NCI-H187 (cell line): Measurements from ENCODE around the gene PGGT1B.

Experiments
- DNase-seq, 2 experiments: peaks; one replicate each; lab custom pipeline; 2025; lab: John Stamatoyannopoulos, UW

PGGT1B gene

DNA sequence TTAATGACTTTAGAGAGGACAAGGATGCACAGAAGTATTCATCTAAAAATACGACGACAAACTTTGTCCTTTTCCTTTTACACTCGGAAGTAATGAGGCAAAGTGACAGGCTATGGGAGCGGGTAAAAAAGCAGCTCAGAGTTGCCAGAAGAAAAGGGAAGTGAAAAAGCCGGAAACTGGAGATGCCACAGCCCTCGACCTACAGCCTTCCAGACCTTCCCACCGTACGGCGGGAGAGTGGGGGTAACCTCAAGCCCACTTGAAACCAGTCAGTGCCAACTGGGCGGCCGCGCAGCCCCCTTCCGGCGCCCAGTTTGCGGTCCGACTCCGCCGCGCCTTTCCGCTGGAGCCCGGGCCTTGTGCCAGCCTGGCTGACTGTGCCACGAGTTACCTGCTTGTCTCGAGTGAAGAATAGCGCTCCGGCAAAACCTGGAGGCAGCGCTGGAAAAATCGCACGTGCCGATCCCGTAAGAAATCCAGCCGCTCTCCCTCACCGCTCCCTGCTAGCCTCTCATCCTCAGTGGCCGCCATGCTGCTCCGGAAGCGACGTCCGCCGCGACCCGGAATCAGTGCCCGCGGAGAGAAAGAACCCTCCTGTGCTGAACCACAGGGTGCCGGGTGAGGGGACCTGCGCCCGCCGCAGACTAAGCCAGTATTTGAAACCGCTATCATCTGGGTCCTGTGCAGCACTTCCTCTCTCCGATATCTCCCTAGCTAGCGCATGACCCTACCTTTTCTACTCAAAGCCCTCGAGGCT, at the start of gene PGGT1B:
Gene PGGT1B (minus strand): TSS at position 557 of the 757 bp plus-strand sequence. CDS start 26 bp downstream, at position 531.
- peak; percentile 10 to 26 for DNase-seq

DNA sequence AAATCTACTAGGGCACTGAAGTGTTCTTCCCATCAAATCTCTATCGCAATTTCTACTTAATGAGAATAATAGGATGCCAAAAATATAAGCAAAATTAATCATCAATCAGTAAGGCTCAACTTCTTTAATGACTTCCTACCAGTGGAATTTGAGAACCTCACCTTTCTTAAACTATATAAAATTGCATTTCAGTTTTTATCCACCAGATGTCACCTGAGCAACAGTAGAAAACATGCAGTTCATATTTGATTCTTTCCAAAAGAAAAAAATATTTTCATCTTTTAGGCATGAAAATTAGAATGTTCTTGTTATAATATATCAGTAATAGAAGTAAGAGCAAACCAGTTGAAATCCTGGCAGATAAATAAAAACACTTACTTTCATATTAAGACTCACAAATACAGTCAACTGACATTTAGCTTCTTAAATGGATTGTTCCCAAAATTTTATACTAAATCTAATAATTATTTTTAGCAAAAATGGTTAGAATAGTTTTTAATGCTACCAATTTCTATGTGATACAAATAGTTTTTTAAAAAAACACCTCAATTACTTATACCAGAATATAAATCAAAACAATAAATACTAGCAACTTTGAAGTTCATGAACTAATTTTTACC, 47.2 kb upstream of the PGGT1B start:
- DNase-seq, result no peak

DNA sequence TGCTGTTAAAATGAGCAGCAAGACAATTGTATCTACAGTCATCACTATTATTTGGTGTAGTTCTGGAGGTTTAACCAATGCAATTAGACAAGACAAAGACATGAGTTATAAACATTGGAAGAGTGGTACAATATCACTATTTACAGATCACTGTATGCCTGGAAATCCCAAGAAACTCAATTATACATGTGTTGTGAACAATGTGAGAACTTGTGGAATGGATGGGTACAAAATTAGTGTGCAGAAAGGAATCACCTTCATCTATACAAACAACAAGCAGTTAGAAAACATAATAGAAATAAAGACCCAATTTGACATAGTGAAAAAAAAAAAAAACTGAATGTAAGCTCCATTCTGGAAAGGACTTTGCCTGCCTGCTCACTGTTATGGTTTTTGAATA, 46.1 kb upstream of the PGGT1B start:
- DNase-seq, result no peak

DNA sequence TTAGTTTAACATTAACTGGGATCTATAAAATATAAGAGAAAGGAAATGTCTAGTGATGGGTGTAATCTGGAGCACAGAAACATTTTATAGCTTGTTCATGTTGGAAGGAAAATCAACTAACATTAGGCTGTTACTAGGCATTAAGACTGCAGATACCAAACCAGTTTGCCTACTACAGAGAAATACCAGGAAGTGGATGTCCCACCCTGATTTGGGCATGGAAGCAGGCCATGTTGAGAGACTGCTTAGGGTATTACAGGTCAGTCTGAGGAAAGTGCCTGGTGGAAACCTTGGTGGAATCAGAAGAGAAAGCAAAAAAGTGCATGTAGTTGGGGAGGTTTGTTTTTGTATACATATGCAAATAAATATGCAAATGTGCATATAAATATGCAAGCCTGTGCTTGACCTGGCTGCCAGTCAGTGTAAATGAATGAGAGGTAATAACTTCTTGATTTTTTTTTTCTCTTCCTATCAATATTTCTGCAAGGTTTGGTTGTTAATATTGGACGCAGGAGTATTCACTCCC, 43.4 kb upstream of the PGGT1B start:
- DNase-seq, result no peak

DNA sequence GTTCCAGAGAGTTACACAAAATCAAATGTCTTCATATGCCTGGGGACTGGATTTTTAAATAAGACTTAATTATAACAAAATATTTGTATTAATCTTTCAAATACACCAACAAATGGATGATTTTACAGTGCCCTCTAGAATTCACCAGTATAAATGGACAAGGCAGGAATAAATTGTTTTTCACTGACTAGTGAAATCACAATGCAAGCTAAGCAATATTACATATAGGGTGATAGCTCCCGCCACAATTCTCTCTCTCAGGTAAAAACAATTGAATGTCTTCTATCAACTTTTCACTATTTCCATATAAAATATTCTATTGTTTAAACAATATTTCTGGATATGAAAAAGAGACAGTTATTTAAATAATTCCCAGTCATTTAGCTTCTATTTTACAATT, 41.8 kb upstream of the PGGT1B start:
- DNase-seq, result no peak

DNA sequence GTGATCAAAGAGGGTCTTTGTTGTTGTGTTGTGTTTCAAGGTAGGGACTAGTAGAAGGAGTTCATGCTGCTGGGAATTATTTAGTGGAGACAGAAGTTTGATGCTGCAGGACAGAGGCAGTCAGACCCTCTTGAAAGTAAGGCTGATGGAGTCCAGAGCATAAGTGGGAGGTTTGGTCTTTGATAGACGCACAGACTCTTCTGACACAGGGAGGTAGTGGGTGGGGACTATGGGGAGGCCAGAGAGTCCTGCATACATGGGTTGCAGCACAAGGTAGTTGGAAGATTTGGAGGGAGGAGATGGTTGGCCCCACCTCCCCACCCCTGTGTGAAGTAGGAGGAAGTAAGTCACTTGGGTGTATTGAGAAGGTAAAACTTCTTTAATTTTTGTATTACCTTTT, 36.1 kb upstream of the PGGT1B start:
- no peak for DNase-seq

DNA sequence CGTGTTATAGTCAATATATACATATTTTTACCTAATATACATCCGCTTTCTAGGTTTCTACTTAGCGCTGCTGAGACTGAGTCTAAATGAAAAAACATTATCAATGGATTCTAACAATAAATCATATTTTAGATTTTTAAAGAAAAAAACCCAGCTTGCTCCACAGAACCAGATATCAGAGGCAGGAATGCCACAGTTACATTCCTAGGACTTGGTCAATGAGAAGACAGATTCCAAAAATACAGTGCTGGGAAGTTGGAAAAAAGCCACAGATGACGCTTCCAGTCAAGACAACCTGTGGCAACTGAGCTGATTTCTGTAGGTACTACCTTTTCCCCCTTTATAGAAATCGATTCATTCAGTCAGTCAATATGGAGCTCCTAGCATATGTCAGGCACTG, 34.4 kb upstream of the PGGT1B start:
- no peak for DNase-seq

DNA sequence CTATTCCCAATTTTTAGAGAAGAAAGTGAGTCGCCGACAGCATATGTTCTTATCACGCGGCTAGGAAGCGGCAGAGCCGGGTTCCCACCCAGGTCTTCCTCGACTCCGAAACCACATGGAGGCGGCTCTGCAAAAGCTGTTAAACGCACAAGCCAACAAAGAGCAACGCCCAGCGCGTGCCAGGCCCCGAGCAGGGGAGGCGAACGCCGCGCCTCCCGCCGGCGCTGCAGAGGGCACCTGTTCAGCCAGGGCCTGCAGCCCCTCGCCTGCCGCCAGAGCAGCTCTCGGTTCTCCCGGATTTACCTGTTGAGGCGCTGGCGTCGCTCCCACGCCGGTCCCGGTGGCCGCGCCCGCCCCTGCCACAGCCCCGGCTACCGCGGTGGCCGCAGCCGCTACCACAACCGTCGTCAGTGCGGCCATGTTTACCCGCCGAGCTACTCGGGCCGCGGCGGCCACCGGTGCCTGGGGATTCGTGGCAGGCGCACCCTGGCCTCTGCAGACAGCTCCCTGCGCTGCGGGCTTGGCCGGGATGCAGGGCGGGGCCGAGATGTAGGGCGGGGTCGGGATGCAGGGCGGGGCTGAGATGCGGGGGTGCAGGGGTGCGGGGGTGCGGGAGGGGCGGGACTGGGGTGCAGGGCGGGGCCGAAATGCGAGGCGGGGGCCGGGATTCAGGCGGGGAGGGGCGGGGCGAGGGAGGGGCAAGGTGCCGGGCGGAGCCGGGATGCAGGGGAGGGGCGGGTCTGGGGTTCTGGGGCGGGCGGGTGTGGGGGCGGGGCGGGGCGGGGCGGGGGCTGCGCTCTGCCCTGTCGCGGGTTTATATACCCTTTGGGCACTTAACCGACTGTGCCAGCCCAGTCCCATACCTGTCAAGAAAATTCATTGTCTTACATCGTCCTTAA, 33.7 kb upstream of the PGGT1B start, which contains the start of gene CCDC112:
Gene CCDC112 (minus strand): TSS at position 531 of the 899 bp plus-strand sequence. CDS start 111 bp downstream, at position 420.
- peak; percentile 44 to 79 for DNase-seq

DNA sequence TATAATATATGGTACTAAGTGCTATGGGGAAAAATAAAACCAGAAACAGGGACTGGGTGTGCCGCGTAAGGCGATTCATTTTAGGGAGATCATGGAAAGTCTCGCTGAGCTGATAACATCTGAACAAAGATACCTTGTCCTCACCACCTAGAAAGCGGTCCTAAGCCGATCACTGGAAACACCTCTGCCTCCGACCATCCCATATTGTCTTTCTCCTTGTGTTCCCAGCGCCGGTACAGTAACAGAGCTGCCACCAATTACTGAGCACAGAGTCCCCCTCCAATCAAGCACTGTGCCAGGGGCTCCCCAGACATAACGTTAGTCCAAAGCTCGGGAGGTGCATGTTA, 33.1 kb upstream of the PGGT1B start:
- DNase-seq, result no peak

DNA sequence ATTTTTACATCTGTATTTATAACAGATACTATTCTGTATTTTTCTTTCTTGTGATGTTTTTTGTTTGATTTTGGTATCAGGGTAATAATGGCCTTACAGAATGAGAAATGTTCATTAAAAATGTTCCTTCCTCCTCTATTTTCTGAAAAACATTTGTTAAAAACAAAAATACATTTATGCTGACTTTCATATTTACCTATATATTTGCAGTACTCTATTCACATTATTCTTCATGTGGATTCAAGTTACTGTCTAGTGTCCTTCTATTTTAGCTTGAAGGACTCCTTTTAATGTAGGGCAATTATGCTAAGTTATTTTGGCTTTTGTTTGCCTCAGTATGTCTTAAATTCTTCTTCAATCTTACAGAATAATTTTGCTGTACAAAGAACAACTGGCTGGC, 28.7 kb upstream of the PGGT1B start:
- no peak for DNase-seq

DNA sequence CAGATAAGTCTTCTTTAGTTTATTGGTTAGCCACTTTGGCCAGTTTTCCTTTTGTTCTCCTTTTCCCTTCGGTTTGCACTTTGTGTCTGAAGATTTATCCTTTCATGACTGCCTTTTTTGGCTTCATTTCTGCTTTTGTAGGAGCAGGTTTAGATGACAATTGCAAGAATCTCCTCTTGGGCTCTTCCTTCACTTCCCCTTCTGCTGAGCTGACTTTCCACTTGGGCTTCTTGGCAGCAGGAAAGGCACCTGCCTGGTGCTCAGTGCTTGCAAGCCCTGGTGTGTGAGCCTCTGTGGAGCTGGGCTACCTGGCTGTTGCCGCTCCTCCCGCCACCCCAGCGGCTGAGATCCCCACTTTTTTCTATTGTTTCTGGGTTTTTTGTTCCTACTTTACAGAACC, 26.4 kb upstream of the PGGT1B start:
- DNase-seq, result no peak

DNA sequence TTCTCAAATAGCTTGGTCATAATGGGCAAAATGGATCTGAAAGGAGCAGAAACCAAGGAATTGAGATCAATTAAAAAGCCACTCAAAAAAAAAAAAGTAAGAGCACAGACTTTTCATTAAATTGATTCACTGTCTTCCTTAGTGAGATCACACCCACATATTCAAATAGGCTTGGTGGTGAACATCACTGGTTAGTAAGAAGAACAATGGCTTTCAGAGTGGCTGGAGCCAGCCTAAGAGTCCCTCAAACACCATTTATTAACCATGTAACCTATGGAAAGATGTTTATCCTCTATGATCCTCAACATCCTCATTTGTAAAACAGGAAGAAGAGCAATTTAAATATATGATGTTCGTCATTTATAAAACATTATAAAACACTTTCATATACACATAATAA, 21.3 kb upstream of the PGGT1B start:
- DNase-seq, result no peak

DNA sequence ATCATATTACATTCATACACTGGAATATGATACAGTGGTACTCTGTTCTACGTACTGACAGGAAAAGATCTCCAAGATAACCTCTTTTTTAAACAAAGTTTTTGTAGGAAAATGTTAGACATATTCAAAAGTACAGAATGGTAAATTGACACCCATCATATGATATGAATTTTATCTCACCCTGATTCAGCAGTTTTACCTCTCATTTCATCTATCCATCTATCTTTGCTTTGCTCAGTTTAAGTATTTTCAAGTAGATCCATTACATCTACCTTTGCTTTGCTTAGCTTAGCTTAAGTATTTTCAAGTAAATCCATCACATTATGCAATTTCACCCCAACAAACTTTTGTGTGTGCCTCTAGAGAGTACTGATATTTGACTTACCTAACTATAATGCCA, 19.5 kb upstream of the PGGT1B start:
- no peak for DNase-seq

DNA sequence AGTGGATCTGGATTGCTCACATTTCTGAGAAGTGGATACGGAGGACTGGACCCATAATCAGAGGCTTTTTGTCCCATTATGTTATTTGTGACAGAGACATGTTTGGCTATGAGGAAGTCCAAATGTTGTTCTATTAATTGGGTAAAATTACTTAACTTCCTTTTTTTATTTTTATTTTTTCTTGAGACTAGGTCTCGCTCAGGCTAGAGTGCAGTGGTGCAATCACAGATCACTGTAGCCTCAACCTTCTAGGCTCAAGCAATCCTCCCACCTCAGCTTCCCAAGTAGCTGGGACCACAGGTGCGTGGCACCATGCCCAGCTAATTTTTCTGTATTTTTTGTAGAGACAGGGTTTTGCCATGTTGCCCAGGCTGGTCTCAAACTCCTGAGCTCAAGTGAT, 11.9 kb upstream of the PGGT1B start:
- DNase-seq, result no peak

DNA sequence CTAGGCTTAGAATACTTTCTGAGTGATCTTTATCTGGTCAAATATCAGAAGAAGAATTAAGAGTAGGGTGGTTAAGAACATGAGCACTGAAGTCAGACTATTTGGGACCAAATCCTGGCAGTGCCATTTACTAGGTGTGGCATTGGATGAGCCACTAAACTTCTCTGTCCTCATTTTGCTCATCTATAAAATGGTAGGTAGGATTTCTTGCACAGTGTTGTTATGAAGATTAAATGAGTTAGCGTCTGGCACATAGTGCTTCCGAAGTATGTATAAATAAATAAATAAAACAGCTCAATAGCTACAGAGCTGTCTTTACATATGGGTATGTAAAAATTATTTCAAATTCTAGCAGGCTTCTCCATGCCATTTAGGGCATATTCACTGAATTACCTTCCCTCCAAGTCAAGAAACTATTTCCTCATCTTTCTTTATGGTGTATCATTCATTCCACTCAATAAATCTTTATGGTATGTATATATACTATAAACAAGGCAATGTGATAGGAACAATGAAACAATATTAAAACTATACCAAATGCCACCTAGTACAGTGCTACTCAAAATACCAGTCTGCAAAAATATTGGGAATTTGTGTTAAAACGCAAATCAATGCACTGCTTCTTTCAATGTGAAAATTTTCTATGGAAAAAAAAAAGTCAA, 9.8 kb upstream of the PGGT1B start:
- no peak for DNase-seq

DNA sequence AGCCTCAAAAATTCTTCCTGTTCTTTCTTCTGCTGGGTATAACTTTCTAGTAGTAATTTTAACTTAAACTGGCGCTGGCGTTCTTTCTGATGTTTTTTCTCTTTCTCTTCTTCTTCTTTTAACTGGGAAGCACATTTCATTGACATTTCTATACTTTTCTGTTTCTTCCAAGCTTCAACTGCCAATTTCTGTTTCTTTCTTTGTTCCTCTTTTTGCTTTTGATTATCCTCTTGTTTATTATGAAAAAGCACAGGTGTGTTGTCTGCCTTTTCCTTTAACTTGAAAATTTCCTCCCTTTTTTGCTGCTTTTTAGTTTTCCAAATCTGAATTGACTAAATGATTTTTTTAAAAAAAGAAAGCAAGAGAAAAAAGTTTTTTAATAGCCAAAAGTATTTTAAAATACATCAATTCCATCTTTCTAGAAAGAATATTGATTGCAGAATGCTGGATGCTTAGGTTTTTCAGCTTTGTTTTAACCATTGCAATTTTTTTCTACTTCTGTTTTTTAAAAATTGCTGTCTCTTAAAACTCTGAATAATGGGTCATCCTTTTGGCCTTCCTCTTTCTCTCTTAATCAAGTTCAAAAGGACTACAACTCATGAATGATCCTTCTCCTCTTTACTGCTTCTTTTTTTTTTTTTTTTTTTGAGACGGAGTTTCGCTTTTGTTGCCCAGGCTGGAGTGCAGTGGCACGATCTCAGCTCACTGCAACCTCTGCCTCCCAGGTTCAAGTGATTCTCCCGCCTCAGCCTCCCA, 8.8 kb upstream of the PGGT1B start:
- no peak for DNase-seq

DNA sequence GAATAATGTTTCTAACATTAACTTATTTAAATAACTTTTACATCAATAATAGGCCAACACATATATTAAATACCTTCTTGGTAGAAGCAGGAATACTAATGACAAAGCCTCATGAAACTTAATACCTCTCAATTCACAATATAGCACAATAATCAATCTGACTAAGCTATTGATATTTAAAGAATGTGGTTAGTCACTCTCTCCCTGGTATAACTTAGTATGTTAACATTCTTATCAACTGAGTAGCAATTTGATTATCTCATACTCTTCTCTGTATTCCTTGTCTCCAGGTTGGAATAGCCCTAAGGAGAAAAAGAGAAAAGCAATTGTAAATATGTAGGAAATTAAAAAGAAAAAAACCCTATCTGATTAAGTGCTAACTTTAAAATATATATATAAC, 4.9 kb upstream of the PGGT1B start:
- no peak for DNase-seq

DNA sequence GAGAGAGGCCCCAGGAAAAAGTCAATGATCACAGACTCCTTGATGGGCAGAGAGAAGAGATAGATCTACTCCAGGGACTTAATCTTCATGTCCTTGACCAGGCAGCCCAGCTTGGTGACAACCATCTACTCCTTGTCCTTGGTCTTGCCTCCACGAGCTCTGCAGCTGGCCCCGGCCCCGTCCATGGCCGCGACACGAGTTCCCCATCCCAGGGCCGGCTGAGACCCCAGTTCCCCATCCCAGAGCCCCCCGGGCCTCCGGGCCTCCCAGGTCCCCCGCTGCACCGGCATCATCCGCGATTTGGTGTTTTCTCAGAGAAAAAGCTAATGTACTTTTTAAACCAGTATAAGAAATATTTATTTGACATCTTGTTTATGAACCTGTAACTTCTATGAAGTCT, 2.5 kb upstream of the PGGT1B start:
- DNase-seq, result no peak

DNA sequence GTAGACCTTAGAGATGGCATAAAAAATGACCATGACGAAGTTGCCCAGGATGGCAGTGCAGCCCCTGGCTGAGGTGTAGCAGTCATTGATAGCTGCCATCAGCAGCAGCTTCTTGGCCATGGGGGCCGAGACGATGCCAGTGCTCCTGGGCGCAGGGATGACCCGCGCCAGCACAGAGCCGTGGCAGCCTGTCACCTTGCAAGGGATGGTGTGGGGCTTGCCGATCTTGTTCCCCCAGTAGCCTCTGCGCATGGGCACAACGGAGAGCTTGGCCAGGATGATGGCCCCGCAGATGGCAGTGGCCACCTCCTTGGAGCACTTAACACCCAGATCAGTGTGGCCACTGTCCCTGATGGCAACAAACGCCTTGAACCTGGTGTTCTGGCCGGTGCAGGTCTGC, 2.1 kb upstream of the PGGT1B start:
- no peak for DNase-seq

DNA sequence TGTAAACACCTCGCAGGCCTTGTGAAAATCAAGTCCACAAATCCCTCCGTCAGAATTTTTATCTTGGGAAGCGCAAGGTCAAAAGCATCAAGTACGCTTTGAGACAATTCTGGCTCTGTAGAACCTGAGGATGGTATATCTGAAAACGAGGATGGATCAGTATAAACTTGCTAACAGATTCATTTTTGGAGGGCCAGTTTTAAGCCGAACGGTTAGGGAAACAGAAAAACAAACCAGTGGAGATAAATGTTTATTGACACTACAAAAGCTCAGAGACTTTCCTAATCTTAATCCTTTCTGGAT, 352 bp upstream of the PGGT1B start:
- DNase-seq, result no peak

DNA sequence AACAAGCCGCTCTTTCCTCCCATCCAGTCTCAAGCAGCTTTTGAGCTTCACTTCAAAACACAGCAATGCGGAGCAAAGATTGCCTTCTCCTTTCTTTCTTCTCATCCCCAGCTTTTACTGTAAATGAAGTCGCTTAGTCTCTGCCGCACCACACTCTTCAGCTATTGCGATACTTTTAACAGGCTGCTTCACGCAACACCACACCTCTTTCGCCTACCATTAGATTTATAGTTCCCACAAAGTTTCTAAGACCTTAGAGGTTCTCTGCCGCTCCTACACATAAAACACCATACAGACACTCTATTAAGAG, 711 bp downstream of the PGGT1B start:
- DNase-seq, result peak in 1 of 2 experiments; percentile 11

DNA sequence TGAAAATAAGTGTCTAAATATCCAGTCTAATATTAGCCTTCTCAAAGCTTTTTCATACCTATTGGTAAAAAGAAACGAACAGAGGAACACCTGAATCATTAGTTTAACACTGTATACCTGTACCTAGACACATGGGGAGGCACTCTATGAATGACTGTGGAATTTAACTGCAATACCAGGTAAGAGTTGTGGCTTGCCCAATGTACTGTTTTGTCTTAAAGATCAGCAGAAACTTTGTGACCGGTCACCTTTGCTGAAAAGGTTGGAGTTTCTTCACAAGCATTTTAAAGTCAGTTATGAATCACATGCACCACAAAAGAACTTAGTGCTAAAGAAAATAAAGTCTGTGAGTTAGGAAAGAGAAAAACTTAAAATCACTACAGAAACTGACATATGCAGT, 2.4 kb downstream of the PGGT1B start:
- DNase-seq, result no peak
